Measurements from ENCODE around the gene CLNS1A. TPM values are rescaled to one million over a fixed set of nuclear protein-coding genes. Genes with fewer than 3 reads are reported as not detected.
"Not testable (repeated sequence)": the region's sequence is repeated elsewhere in the genome, so short reads cannot be mapped to it uniquely, and the experiment has no call there.

Gene CLNS1A
- total RNA-seq, 2 donors from 2014 or later: 146 to 151 TPM

DNA sequence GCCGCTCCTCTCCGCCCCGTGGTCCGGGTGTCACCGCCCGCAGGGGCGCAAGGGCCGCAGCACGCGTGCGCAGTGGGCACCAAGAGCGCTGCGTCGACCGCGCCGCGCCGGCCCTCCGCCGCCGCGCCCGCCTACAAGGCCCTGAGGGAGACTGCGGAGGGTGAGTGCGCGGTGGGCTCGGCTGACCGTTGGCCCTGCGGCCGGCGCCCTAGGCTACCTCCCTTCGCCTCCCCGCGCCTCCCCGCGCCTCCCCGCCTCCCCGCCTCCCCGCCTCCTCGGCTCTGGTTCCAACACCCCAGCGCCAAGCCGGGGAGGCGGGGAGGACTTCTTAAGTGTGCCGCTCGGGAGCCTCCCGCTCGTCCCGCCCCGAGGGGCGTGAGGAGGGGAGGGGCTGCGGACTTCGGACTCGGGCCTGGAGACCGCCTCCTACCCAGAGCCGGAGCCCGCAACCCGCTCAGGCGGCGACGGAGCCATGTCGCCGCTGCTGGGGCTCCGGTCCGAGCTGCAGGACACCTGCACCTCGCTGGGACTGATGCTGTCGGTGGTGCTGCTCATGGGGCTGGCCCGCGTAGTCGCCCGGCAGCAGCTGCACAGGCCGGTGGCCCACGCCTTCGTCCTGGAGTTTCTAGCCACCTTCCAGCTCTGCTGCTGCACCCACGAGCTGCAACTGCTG is 47.9 kb downstream of the CLNS1A start, which contains the start of gene AQP11:
AQP11 (plus strand) TSS at position 433 of the 673 bp plus-strand sequence; CDS start at position 473, 40 bp downstream.
- peak within 1 kb of the TSS; percentile 91 for H3K27ac Mint-ChIP-seq

GRCh38 chr11:77589181-77589520 is 48.4 kb downstream of the CLNS1A start:
- Histone ChIP-seq H3K27me3 (ENCODE audit: control insufficient read depth, insufficient read depth, low read length, poor library complexity, severe bottlenecking) (no peaks in the 10 kb centered on the region), H3K36me3 (ENCODE audit: control insufficient read depth, insufficient read depth, low read length) (no peaks in the 10 kb centered on the region), H3K9ac (ENCODE audit: extremely low read depth, low read length, poor library complexity, severe bottlenecking) (no peak overlapping the region), H3K4me3 (ENCODE audit: low read length) (peak overlapping the region; percentile 89), H3K9me3 (ENCODE audit: control insufficient read depth, low read length) (peaks cover 23% of the 10 kb centered on the region), H3K4me1 (ENCODE audit: control insufficient read depth, insufficient read depth, low read length) (no peaks in the 10 kb centered on the region), H3K27ac (ENCODE audit: low read depth, low read length) (no peak overlapping the region)
- Mint-ChIP-seq H3K4me3 (peak overlapping the region; percentile 78), H3K27me3 (ENCODE audit: insufficient read depth) (peaks cover 11% of the 10 kb centered on the region), H3K27ac (peak overlapping the region; percentile 91), H3K9me3 (peaks cover 36% of the 10 kb centered on the region), H3K36me3 (ENCODE audit: low read depth) (peaks cover 20% of the 10 kb centered on the region), H3K4me1 (peaks cover 11% of the 10 kb centered on the region)
- WGBS, 2 experiments (ENCODE audit: insufficient coverage in 1 of 2, insufficient read length in 1 of 2): 0 to 12% methylated on average over 4 to 19 of the region's 19 CpGs
- DNase-seq: no peak
- TF ChIP-seq CTCF (conservative IDR thresholded peaks at IDR 0.05): no peak

More for the DNA sequence above, 47.9 kb downstream of the CLNS1A start, which contains the start of gene AQP11:
- Mint-ChIP-seq H3K4me1 (peaks cover 11% of the 10 kb centered on the region), H3K36me3 (ENCODE audit: low read depth) (peaks cover 20% of the 10 kb centered on the region), H3K9me3 (peaks cover 32% of the 10 kb centered on the region), H3K4me3 (peak within 1 kb of the TSS; percentile 78), H3K27me3 (ENCODE audit: insufficient read depth) (peaks cover 11% of the 10 kb centered on the region)
- Histone ChIP-seq H3K27me3 (ENCODE audit: control insufficient read depth, insufficient read depth, low read length, poor library complexity, severe bottlenecking) (no peaks in the 10 kb centered on the region), H3K4me1 (ENCODE audit: control insufficient read depth, insufficient read depth, low read length) (no peaks in the 10 kb centered on the region), H3K36me3 (ENCODE audit: control insufficient read depth, insufficient read depth, low read length) (no peaks in the 10 kb centered on the region), H3K27ac (ENCODE audit: low read depth, low read length) (no peak within 1 kb of the TSS), H3K4me3 (ENCODE audit: low read length) (peak within 1 kb of the TSS; percentile 89), H3K9me3 (ENCODE audit: control insufficient read depth, low read length) (peaks cover 21% of the 10 kb centered on the region), H3K9ac (ENCODE audit: extremely low read depth, low read length, poor library complexity, severe bottlenecking) (peak within 1 kb of the TSS; percentile 13)
- WGBS, 2 experiments (ENCODE audit: insufficient coverage in 1 of 2, insufficient read length in 1 of 2): 0 to 1% methylated on average over 4 to 68 of the region's 75 CpGs
- TF ChIP-seq CTCF (conservative IDR thresholded peaks at IDR 0.05): no peak
- DNase-seq: peak; percentile 96

- Mint-ChIP-seq H3K27ac (no peak overlapping the region), H3K27me3 (ENCODE audit: insufficient read depth) (no peaks in the 10 kb centered on the region), H3K9me3 (peaks cover 82% of the 10 kb centered on the region), H3K4me3 (no peak overlapping the region), H3K36me3 (ENCODE audit: low read depth) (peaks cover 37% of the 10 kb centered on the region), H3K4me1 (peaks cover 5% of the 10 kb centered on the region)
- no peak overlapping the region for H3K27ac ChIP-seq (ENCODE audit: low read depth, low read length)
- no peaks in the 10 kb centered on the region for H3K27me3 ChIP-seq (ENCODE audit: control insufficient read depth, insufficient read depth, low read length, poor library complexity, severe bottlenecking)
- 84 to 96% methylated on average over 2 of the region's 5 CpGs for WGBS, 2 experiments (ENCODE audit: insufficient coverage in 1 of 2, insufficient read length in 1 of 2)
- no peak for DNase-seq
- no peak for TF ChIP-seq CTCF (conservative IDR thresholded peaks at IDR 0.05)
- H3K9ac ChIP-seq (ENCODE audit: extremely low read depth, low read length, poor library complexity, severe bottlenecking): no peak overlapping the region
- H3K4me3 ChIP-seq (ENCODE audit: low read length): peak overlapping the region; percentile 57
- no peaks in the 10 kb centered on the region for H3K4me1 ChIP-seq (ENCODE audit: control insufficient read depth, insufficient read depth, low read length)
- peaks cover 90% of the 10 kb centered on the region for H3K9me3 ChIP-seq (ENCODE audit: control insufficient read depth, low read length)
- peaks cover 7% of the 10 kb centered on the region for H3K36me3 ChIP-seq (ENCODE audit: control insufficient read depth, insufficient read depth, low read length)
Measured at GRCh38 chr11:77580712-77581337, 56.8 kb downstream of the CLNS1A start.

- not testable (repeated sequence) for H3K36me3 ChIP-seq (ENCODE audit: control insufficient read depth, insufficient read depth, low read length); H3K9ac ChIP-seq (ENCODE audit: extremely low read depth, low read length, poor library complexity, severe bottlenecking); H3K27ac Mint-ChIP-seq; H3K27me3 Mint-ChIP-seq (ENCODE audit: insufficient read depth); DNase-seq; H3K4me1 ChIP-seq (ENCODE audit: control insufficient read depth, insufficient read depth, low read length); H3K4me3 Mint-ChIP-seq; H3K27me3 ChIP-seq (ENCODE audit: control insufficient read depth, insufficient read depth, low read length, poor library complexity, severe bottlenecking); H3K27ac ChIP-seq (ENCODE audit: low read depth, low read length)
- Mint-ChIP-seq H3K36me3 (ENCODE audit: low read depth) (peaks cover 18% of the 10 kb centered on the region), H3K9me3 (peaks cover 40% of the 10 kb centered on the region), H3K4me1 (peaks cover 17% of the 10 kb centered on the region)
- WGBS, 2 experiments (ENCODE audit: insufficient coverage in 1 of 2, insufficient read length in 1 of 2): 64% methylated on average over 1 of the region's 1 CpG; no CpG with 5 or more reads in 1 of the 2 experiments
- Histone ChIP-seq H3K9me3 (ENCODE audit: control insufficient read depth, low read length) (peaks cover 62% of the 10 kb centered on the region), H3K4me3 (ENCODE audit: low read length) (peak overlapping the region; percentile 54)
Measured at GRCh38 chr11:77575428-77575827, 62.2 kb downstream of the CLNS1A start.

DNA sequence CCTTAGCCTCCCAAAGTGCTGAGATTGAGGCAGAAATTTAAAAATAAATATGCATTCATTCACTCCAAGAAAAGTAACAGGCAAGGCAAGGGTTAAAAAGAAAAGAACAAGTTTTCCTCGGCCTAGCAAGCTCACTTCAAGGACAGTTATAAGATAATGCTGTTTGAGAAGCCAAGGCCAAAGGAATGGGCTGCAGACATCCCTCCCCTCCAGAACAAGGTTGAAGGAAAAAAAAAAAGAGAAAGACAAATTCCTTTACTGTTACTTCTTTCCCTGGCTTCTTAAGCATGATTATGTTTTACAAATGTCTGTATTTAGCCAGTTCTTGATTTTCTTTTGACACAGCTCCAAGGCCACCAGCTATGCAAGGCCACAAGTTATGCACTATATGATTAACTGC is 66.7 kb downstream of the CLNS1A start:
- H3K4me1 Mint-ChIP-seq: peaks cover 15% of the 10 kb centered on the region
- H3K36me3 ChIP-seq (ENCODE audit: control insufficient read depth, insufficient read depth, low read length); H3K27me3 Mint-ChIP-seq (ENCODE audit: insufficient read depth); H3K36me3 Mint-ChIP-seq (ENCODE audit: low read depth); H3K27ac ChIP-seq (ENCODE audit: low read depth, low read length); H3K9ac ChIP-seq (ENCODE audit: extremely low read depth, low read length, poor library complexity, severe bottlenecking); H3K4me3 ChIP-seq (ENCODE audit: low read length); H3K27me3 ChIP-seq (ENCODE audit: control insufficient read depth, insufficient read depth, low read length, poor library complexity, severe bottlenecking); H3K4me3 Mint-ChIP-seq; H3K27ac Mint-ChIP-seq; DNase-seq; H3K4me1 ChIP-seq (ENCODE audit: control insufficient read depth, insufficient read depth, low read length); H3K9me3 Mint-ChIP-seq: not testable (repeated sequence)
- H3K9me3 ChIP-seq (ENCODE audit: control insufficient read depth, low read length): peaks cover 24% of the 10 kb centered on the region
- 0 to 33% methylated on average over 1 of the region's 1 CpG for WGBS, 2 experiments (ENCODE audit: insufficient coverage in 1 of 2, insufficient read length in 1 of 2)
